Measurements from ENCODE around the gene GALM.
A peak's percentile ranks its signal among the peaks of the same experiment; 100 is the strongest.
"Not testable (repeated sequence)": the region's sequence is repeated elsewhere in the genome, so short reads cannot be mapped to it uniquely, and the experiment has no call there.

GALM gene

GRCh38 chr2:38650012-38650411 is 15.9 kb upstream of the GALM start:
- DNase-seq = no peak

GRCh38 chr2:38650717-38651116 is 15.2 kb upstream of the GALM start:
- no peak for DNase-seq

GRCh38 chr2:38652431-38653273 is 13.3 kb upstream of the GALM start:
- DNase-seq = no peak

GRCh38 chr2:38653380-38653714 is 12.6 kb upstream of the GALM start:
- peak in 1 of 2 donors; percentile 15 for DNase-seq

- peak; percentile 38 to 69 for DNase-seq
Measured at GRCh38 chr2:38653715-38654527, 12.0 kb upstream of the GALM start.

- DNase-seq = no peak
Measured at GRCh38 chr2:38654528-38655381, 11.2 kb upstream of the GALM start.

- no peak for DNase-seq
Measured at GRCh38 chr2:38655441-38655840, 10.5 kb upstream of the GALM start.

- no peak for DNase-seq
Measured at GRCh38 chr2:38656866-38657480, 8.9 kb upstream of the GALM start.

- DNase-seq = no peak
Measured at GRCh38 chr2:38658613-38659012, 7.3 kb upstream of the GALM start.

GRCh38 chr2:38659115-38659514 is 6.8 kb upstream of the GALM start:
- no peak for DNase-seq

GRCh38 chr2:38660282-38660681 is 5.6 kb upstream of the GALM start:
- no peak for DNase-seq

- no peak for DNase-seq
Measured at GRCh38 chr2:38661306-38661705, 4.6 kb upstream of the GALM start.

GRCh38 chr2:38666556-38666910 is 619 bp downstream of the GALM start:
- no peak for DNase-seq

GRCh38 chr2:38668092-38668491 is 2.2 kb downstream of the GALM start:
- no peak for DNase-seq

GRCh38 chr2:38668779-38669479 is 3.0 kb downstream of the GALM start:
- DNase-seq = no peak

- no peak for DNase-seq
Measured at GRCh38 chr2:38671303-38671702, 5.4 kb downstream of the GALM start.

GRCh38 chr2:38671946-38672345 is 6.0 kb downstream of the GALM start:
- DNase-seq = no peak

GRCh38 chr2:38672445-38673391 is 6.8 kb downstream of the GALM start:
- DNase-seq = no peak

- no peak for DNase-seq
Measured at GRCh38 chr2:38676681-38677080, 10.8 kb downstream of the GALM start.

- not testable (repeated sequence) for DNase-seq
Measured at GRCh38 chr2:38680868-38681267, 15.0 kb downstream of the GALM start.

GRCh38 chr2:38682008-38682575 is 16.2 kb downstream of the GALM start:
- DNase-seq = peak in 1 of 2 donors; percentile 9
